Measurements from ENCODE around the gene CYP17A1. TPM values are rescaled to one million over a fixed set of nuclear protein-coding genes. Genes with fewer than 3 reads are reported as not detected.
"Not testable (repeated sequence)": the region's sequence is repeated elsewhere in the genome, so short reads cannot be mapped to it uniquely, and the experiment has no call there.

The CYP17A1 gene
- polyA plus RNA-seq, 3 donors from 2014 or later, result 0.12 TPM; not detected in 2

DNA sequence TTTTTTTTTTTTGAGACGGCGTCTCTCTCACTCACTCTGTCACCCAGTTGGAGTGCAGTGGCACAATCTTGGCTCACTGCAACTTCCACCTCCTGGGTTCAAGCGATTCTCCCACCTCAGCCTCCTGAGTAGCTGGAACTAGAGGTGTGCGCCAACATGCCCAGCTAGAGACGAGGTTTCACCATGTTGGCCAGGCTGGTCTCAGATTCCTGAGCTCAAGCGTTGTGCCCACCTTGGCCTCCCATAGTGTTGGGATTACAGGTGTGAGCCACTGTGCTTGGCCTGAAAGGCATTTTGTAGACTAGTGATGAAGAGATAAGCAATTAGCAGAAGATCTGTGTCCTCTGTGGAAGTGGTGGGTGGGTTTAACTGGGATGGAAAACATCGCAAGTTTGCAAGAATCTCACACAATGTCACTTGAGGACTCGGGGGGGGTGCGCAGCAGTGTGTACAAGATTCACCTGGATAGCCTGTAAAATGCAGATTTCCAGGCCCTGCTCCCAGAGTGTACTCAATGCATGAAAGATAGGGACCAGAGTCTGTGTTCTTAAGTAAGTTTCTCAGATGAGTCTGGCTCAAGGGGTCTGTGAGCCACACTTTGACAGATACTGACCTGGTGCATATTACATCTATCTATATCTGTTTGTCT lies 10.9 kb downstream of the CYP17A1 start:
- Mint-ChIP-seq H3K4me3 (no peak overlapping the region), H3K27me3 (ENCODE audit: low read depth in 3 of 3) (peaks cover 0 to 6% (median 0%) of the 10 kb centered on the region in 3 donors), H3K27ac (no peak overlapping the region), H3K9me3 (no peaks in the 10 kb centered on the region), H3K4me1 (no peaks in the 10 kb centered on the region), H3K36me3 (peaks cover 0 to 5% (median 4%) of the 10 kb centered on the region in 3 donors)
- no peak for DNase-seq

GRCh38 chr10:102824664-102825063 lies 12.5 kb downstream of the CYP17A1 start:
- no peaks in the 10 kb centered on the region for H3K36me3 Mint-ChIP-seq

GRCh38 chr10:102822222-102822621 lies 15.0 kb downstream of the CYP17A1 start:
- DNase-seq, result no peak
- Mint-ChIP-seq H3K4me1 (peaks cover 2 to 12% of the 10 kb centered on the region in 2 donors), H3K27ac (no peak overlapping the region), H3K27me3 (ENCODE audit: low read depth in 3 of 3) (peaks cover 0 to 1% (median 0%) of the 10 kb centered on the region in 3 donors), H3K36me3 (no peaks in the 10 kb centered on the region), H3K4me3 (no peak overlapping the region), H3K9me3 (no peaks in the 10 kb centered on the region)

More at GRCh38 chr10:102824664-102825063, 12.5 kb downstream of the CYP17A1 start:
- Mint-ChIP-seq H3K27me3 (ENCODE audit: low read depth in 3 of 3) (peaks cover 0 to 1% (median 0%) of the 10 kb centered on the region in 3 donors), H3K27ac (no peak overlapping the region), H3K4me1 (peaks cover 0 to 3% of the 10 kb centered on the region in 2 donors), H3K4me3 (no peak overlapping the region), H3K9me3 (no peaks in the 10 kb centered on the region)
- DNase-seq, result no peak

GRCh38 chr10:102820008-102820407 lies 17.2 kb downstream of the CYP17A1 start:
- not testable (repeated sequence) for H3K36me3 Mint-ChIP-seq; H3K4me3 Mint-ChIP-seq; DNase-seq; H3K27me3 Mint-ChIP-seq (ENCODE audit: low read depth in 3 of 3); H3K9me3 Mint-ChIP-seq; H3K27ac Mint-ChIP-seq
- H3K4me1 Mint-ChIP-seq, result peaks cover 14 to 28% of the 10 kb centered on the region in 2 donors

GRCh38 chr10:102819054-102819453 lies 18.2 kb downstream of the CYP17A1 start:
- no peaks in the 10 kb centered on the region for H3K27me3 Mint-ChIP-seq (ENCODE audit: low read depth in 3 of 3)
- H3K4me1 Mint-ChIP-seq, result peaks cover 22 to 38% of the 10 kb centered on the region in 2 donors
- peak overlapping the region in 1 of 6 donors; percentile 49 for H3K27ac Mint-ChIP-seq
- H3K4me3 Mint-ChIP-seq, result no peak overlapping the region
- no peak for DNase-seq
- H3K36me3 Mint-ChIP-seq, result peaks cover 3 to 5% (median 4%) of the 10 kb centered on the region in 3 donors
- no peaks in the 10 kb centered on the region for H3K9me3 Mint-ChIP-seq

DNA sequence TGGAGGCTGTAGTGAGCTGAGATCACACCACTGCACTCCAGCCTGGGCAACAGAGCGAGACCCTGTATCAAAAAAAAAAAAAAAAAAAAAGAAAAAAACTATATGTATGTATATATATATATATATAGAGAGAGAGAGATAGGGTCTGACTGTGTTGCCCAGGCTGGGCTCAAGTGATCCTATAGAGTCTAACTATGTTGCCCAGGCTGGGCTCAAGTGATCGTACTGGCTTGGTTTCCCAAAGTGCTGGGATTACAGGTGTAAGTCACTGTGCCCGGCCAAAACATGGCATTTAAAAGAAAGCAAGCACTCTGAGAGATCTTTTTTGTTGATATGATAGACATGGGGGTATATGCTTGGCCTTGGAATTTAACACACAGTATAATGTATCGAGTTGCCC lies 20.0 kb downstream of the CYP17A1 start:
- H3K27me3 Mint-ChIP-seq (ENCODE audit: low read depth in 3 of 3), result peaks cover 0 to 2% (median 0%) of the 10 kb centered on the region in 3 donors
- H3K4me1 Mint-ChIP-seq, result peaks cover 38 to 57% of the 10 kb centered on the region in 2 donors
- H3K9me3 Mint-ChIP-seq, result no peaks in the 10 kb centered on the region
- H3K27ac Mint-ChIP-seq, result peak overlapping the region in 3 of 6 donors; percentile 35 to 72 (median 49)
- no peak overlapping the region for H3K4me3 Mint-ChIP-seq
- peaks cover 7 to 14% (median 10%) of the 10 kb centered on the region in 3 donors for H3K36me3 Mint-ChIP-seq
- no peak for DNase-seq

GRCh38 chr10:102815790-102816549 lies 21.2 kb downstream of the CYP17A1 start:
- Mint-ChIP-seq H3K4me1 (peaks cover 43 to 69% of the 10 kb centered on the region in 2 donors), H3K27me3 (ENCODE audit: low read depth in 3 of 3) (peaks cover 0 to 2% (median 0%) of the 10 kb centered on the region in 3 donors), H3K27ac (peak overlapping the region; percentile 77 to 97 (median 86)), H3K4me3 (peak overlapping the region; percentile 26 to 68 (median 61)), H3K9me3 (no peaks in the 10 kb centered on the region), H3K36me3 (peaks cover 7 to 24% (median 14%) of the 10 kb centered on the region in 3 donors)
- DNase-seq, result peak; percentile 24 to 36 (median 28)

GRCh38 chr10:102814873-102815661 lies 22.1 kb downstream of the CYP17A1 start:
- peak overlapping the region in 2 of 5 donors; percentile 39 to 73 for H3K4me3 Mint-ChIP-seq
- H3K9me3 Mint-ChIP-seq, result no peaks in the 10 kb centered on the region
- peaks cover 7 to 28% (median 14%) of the 10 kb centered on the region in 3 donors for H3K36me3 Mint-ChIP-seq
- no peak for DNase-seq
- H3K27ac Mint-ChIP-seq, result peak overlapping the region; percentile 77 to 97 (median 87)
- H3K4me1 Mint-ChIP-seq, result peaks cover 43 to 69% of the 10 kb centered on the region in 2 donors
- H3K27me3 Mint-ChIP-seq (ENCODE audit: low read depth in 3 of 3), result peaks cover 0 to 2% (median 0%) of the 10 kb centered on the region in 3 donors

DNA sequence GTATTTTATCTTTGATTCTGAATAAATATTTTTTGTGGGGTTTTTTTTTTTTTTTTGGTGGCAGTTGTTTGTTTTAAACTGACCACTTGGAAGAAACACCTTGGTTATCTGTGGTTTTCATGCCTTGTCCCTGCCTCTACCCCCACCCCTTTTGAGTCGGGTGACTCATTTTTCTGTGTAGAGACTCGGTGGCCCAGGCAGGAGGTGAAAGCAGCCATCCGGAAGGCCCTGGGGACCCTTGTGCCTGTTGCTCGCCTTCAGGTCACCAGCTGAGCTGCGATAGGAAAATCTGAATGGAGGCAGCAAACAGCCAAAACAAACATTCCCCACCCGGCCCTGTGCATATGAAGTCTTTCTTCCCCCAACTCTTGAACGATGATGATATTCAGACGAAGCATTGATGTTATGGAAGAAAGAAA lies 22.8 kb downstream of the CYP17A1 start:
- peaks cover 0 to 2% (median 0%) of the 10 kb centered on the region in 3 donors for H3K27me3 Mint-ChIP-seq (ENCODE audit: low read depth in 3 of 3)
- H3K4me3 Mint-ChIP-seq, result peak overlapping the region in 4 of 5 donors; percentile 36 to 73 (median 40)
- H3K36me3 Mint-ChIP-seq, result peaks cover 10 to 31% (median 14%) of the 10 kb centered on the region in 3 donors
- peak overlapping the region; percentile 80 to 88 (median 85) for H3K27ac Mint-ChIP-seq
- DNase-seq, result peak; percentile 36 to 63 (median 40)
- peaks cover 47 to 64% of the 10 kb centered on the region in 2 donors for H3K4me1 Mint-ChIP-seq
- no peaks in the 10 kb centered on the region for H3K9me3 Mint-ChIP-seq

DNA sequence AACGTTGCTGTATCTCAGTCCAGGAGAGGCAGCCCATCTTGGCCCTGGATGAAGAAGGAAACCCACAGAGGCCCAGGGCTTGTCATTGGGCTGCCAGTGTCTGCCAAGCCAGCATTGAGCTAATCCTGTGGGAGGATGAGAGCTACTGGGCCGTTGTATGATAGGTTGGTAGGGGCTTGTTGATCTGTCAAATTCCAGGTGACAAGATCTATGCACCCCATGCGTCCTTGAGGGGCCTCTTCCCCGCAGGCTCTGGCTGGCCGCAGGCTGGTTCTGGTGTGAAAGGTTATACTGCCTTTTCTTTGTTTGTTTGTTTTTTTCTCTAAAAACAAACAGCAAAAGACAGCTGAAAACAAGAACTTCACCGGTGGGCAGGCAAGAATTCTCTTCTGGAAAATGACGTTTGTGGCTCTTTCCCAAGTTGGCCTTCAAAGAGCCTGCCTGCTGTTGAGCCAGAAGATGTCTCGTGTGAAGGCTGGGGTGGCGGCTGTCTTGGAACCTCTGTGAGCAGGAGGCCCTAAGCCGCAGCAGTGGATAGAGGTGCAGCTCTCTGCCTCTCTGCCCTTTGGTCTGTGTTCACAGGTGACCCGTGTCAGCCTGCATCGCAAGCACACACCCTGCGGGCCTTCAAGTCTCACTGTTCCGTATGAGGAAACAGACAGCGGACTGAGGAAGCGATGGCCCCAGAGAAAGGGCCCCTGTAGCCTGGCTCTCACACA lies 23.3 kb downstream of the CYP17A1 start:
- DNase-seq, result no peak
- no peaks in the 10 kb centered on the region for H3K9me3 Mint-ChIP-seq
- peaks cover 10 to 31% (median 14%) of the 10 kb centered on the region in 3 donors for H3K36me3 Mint-ChIP-seq
- H3K27ac Mint-ChIP-seq, result peak overlapping the region; percentile 72 to 88 (median 85)
- H3K27me3 Mint-ChIP-seq (ENCODE audit: low read depth in 3 of 3), result peaks cover 0 to 2% (median 0%) of the 10 kb centered on the region in 3 donors
- H3K4me1 Mint-ChIP-seq, result peaks cover 46 to 60% of the 10 kb centered on the region in 2 donors
- peak overlapping the region in 3 of 5 donors; percentile 17 to 73 (median 39) for H3K4me3 Mint-ChIP-seq

GRCh38 chr10:102813017-102813541 lies 24.1 kb downstream of the CYP17A1 start:
- peaks cover 10 to 31% (median 14%) of the 10 kb centered on the region in 3 donors for H3K36me3 Mint-ChIP-seq
- H3K27me3 Mint-ChIP-seq (ENCODE audit: low read depth in 3 of 3), result peaks cover 0 to 2% (median 0%) of the 10 kb centered on the region in 3 donors
- H3K4me3 Mint-ChIP-seq, result peak overlapping the region in 1 of 5 donors; percentile 73
- DNase-seq, result no peak
- peak overlapping the region in 5 of 6 donors; percentile 72 to 88 (median 83) for H3K27ac Mint-ChIP-seq
- H3K9me3 Mint-ChIP-seq, result no peaks in the 10 kb centered on the region
- peaks cover 46 to 66% of the 10 kb centered on the region in 2 donors for H3K4me1 Mint-ChIP-seq

DNA sequence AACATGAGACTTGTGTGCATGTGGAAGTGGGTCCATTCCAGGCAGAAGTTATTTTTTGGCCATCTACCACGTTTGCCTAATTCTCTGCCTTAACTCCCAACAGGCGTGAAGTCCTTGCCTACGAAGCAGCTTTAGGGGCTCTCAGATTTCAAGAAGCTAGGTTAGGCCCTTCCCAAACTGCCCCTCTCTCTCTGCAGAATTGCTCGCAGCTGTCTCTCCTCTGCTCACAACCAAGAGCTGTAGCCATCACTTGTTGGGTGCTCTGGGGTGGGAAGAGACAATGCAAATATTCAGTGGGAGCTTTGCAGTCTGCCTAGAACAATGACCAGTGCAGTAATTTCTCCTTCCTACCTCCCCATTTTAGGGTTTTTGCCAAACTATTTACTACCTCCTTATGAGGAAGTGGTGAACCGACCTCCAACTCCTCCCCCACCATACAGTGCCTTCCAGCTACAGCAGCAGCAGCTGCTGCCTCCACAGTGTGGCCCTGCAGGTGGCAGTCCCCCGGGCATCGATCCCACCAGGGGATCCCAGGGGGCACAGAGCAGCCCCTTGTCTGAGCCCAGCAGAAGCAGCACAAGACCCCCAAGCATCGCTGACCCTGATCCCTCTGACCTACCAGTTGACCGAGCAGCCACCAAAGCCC lies 24.9 kb downstream of the CYP17A1 start:
- peaks cover 46 to 65% of the 10 kb centered on the region in 2 donors for H3K4me1 Mint-ChIP-seq
- H3K9me3 Mint-ChIP-seq, result no peaks in the 10 kb centered on the region
- H3K4me3 Mint-ChIP-seq, result peak overlapping the region in 4 of 5 donors; percentile 55 to 74 (median 70)

More for the DNA sequence above, 24.9 kb downstream of the CYP17A1 start:
- Mint-ChIP-seq H3K27me3 (ENCODE audit: low read depth in 3 of 3) (peaks cover 0 to 2% (median 0%) of the 10 kb centered on the region in 3 donors), H3K27ac (peak overlapping the region; percentile 61 to 91 (median 76)), H3K36me3 (peaks cover 10 to 31% (median 14%) of the 10 kb centered on the region in 3 donors)
- peak; percentile 23 to 35 (median 26) for DNase-seq

Measured in immature natural killer cell (primary cell).